ENCODE measurements around the gene TENT5C. TPM values are rescaled to one million over a fixed set of nuclear protein-coding genes. Genes with fewer than 3 reads are reported as not detected.

The TENT5C gene
- total and polyA plus RNA-seq, 2 of the 8 experiments (the other 6 are each of a cell fraction or from before 2014, with no cell fraction given): 0.38 to 0.99 TPM

DNA sequence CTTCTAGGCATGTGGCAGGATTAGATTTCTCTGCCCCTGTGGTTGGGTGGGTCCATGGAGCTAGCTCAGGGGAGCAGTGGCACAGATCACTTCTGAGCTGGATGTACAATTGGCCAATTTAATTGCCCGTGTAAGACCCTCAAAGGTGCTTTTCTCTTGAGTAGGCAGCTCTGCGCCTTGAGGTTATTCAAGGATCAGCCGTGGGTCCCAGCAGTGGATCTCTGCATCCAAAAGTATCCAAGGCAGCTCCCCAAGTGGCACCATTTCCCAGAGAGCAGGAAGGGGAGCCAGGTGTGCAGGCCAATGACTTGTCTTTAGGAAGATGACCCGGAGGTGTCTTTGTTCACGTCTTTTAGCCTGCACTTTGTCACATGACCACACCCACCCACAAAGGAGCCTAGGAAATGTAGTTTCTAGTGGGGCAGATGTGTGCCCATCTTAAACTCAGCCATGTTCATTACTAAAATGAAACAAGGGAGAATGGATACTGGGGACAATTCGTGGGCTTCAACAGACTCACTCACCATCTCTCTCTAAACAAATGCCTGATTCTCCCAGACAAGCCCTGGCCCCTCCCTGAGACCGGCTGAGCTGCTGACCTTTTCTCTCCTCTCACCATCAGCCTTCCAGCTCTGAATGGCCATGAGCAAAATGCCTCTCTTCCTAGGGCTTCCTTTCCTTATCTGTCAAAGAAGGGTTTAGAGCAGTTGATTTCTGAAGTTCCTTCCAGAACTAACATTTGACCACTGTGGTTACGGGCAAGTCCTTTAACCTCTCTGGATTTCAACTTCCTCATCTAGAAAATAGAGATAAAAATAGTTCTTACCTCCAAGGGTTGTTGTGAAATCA is 41.4 kb upstream of the TENT5C start:
- no peak overlapping the region for H3K27ac ChIP-seq (ENCODE audit: low read depth, low read length)
- no peak overlapping the region for H3K9ac ChIP-seq (replicated peaks in 1 of 4; ENCODE audit: extremely low read depth in 1 of 4, low read depth in 3 of 4, low read length in 3 of 4)
- no peak overlapping the region for H4K5ac ChIP-seq (ENCODE audit: insufficient read length, low read depth, low read length)
- H4K91ac ChIP-seq (replicated peaks; ENCODE audit: insufficient read length, low read length): no peak overlapping the region
- no peak overlapping the region for H2BK20ac ChIP-seq (ENCODE audit: low read length)
- H3K4me3 ChIP-seq (ENCODE audit: extremely low read depth in 1 of 4, insufficient read depth in 2 of 4, low read depth in 3 of 4, low read length in 4 of 4): no peak overlapping the region
- POLR2A ChIA-PET (ENCODE audit: partially characterized antibody): interaction anchor here (1.0 to 1.2 kb wide), 2 partner anchors 23 to 42 kb away, joined by 3 to 5 read pairs; no protein-coding TSS in a partner anchor
- no peaks in the 10 kb centered on the region for H3K79me1 ChIP-seq (ENCODE audit: low read depth, low read length)
- H2BK5ac ChIP-seq (ENCODE audit: low read depth, low read length): no peak overlapping the region
- H3K36me3 ChIP-seq (ENCODE audit: control insufficient read depth in 2 of 4, insufficient read depth in 4 of 4, low read length in 3 of 4): no peaks in the 10 kb centered on the region
- 0 out of 4 replicates have a peak, but pooled peaks cover 0 to 1% of the 10 kb centered on the region in 2 experiments for H3K9me3 ChIP-seq (ENCODE audit: insufficient read depth in 2 of 2, low read depth in 1 of 2, low read length in 1 of 2)
- H3K23me2 ChIP-seq (ENCODE audit: low read depth, low read length): no peaks in the 10 kb centered on the region
- no peak overlapping the region for H2BK15ac ChIP-seq (ENCODE audit: low read length)
- H3K79me2 ChIP-seq (ENCODE audit: control insufficient read depth in 1 of 2, insufficient read depth in 2 of 2, low read length in 2 of 2): no peaks in the 10 kb centered on the region
- no peak overlapping the region for H3K18ac ChIP-seq (ENCODE audit: extremely low read depth, low read length)
- H2BK120ac ChIP-seq (replicated peaks; ENCODE audit: low read depth, low read length): no peak overlapping the region
- 86% methylated on average over 8 of the region's 8 CpGs; no CpG with 5 or more reads in 1 of the 2 experiments for WGBS, 2 experiments (ENCODE audit: extremely low coverage in 1 of 2, insufficient coverage in 1 of 2, insufficient read length in 1 of 2, insufficient replicate concordance in 2 of 2, low coverage in 1 of 2, low lambda C conversion rate in 2 of 2, missing lambda C conversion rate in 1 of 2)
- CTCF ChIA-PET (ENCODE audit: partially characterized antibody): interaction anchor here (0.6 to 2.8 kb wide), 4 partner anchors 11 to 137 kb away, joined by 3 to 17 read pairs (median 4); no protein-coding TSS in a partner anchor
- DNase-seq (ENCODE audit: low read depth in 1 of 2, low spot score in 2 of 2) (peak in 1 of 2 experiments; percentile 35), FAIRE-seq (no peak)
- no peak overlapping the region for H2BK12ac ChIP-seq (ENCODE audit: low read depth, low read length)
- H2AFZ ChIP-seq (ENCODE audit: low read length): no peak overlapping the region
- H3K4me2 ChIP-seq (ENCODE audit: insufficient read depth in 1 of 2, low read depth in 2 of 2, low read length in 2 of 2): no peak overlapping the region
- TF ChIP-seq CREB1 (IDR thresholded peaks at IDR 0.05) (no peak), POLR2AphosphoS5 (IDR thresholded peaks at IDR 0.05; ENCODE audit: low read depth, low read length) (no peak), JUND (IDR thresholded peaks at IDR 0.05; ENCODE audit: low read length) (no peak)
- no peak overlapping the region for H3K56ac ChIP-seq (replicated peaks; ENCODE audit: insufficient read length, low read depth, low read length)
- H3K27me3 ChIP-seq (replicated peaks in 1 of 4; ENCODE audit: control insufficient read depth in 3 of 4, extremely low read depth in 1 of 4, insufficient read depth in 3 of 4, low read length in 3 of 4): no peaks in the 10 kb centered on the region; a peak in 1 of 7 replicates
- H3K14ac ChIP-seq (ENCODE audit: insufficient read length): no peak overlapping the region
- no peaks in the 10 kb centered on the region for H3K4me1 ChIP-seq (replicated peaks in 1 of 4; ENCODE audit: control insufficient read depth in 3 of 4, insufficient read depth in 4 of 4, low read length in 3 of 4)
- no peak overlapping the region for H2AK5ac ChIP-seq (ENCODE audit: low read depth, low read length)
- H4K20me1 ChIP-seq (replicated peaks in 1 of 2; ENCODE audit: control insufficient read depth in 1 of 2, insufficient read depth in 2 of 2, low read length in 2 of 2): no peaks in the 10 kb centered on the region
- no peak overlapping the region for H4K8ac ChIP-seq (ENCODE audit: extremely low read depth, insufficient read depth, low read length)
- no peak overlapping the region for H3K23ac ChIP-seq (ENCODE audit: insufficient read length)
- H3K4ac ChIP-seq (replicated peaks; ENCODE audit: insufficient read length, low read depth, low read length): no peak overlapping the region
